Suppressor macrophage (primary cell): Measurements from ENCODE around the gene RIC1.
"Not testable (repeated sequence)": the region's sequence is repeated elsewhere in the genome, so short reads cannot be mapped to it uniquely, and the experiment has no call there.

ENCODE experiments used
- DNase-seq, 4 experiments: peaks; one replicate each; pipeline ENCODE4 v3.0.0-alpha.2; 2020 to 2022
- total RNA-seq, 17 experiments: gene quantifications; one replicate each; lab custom pipeline; 2026; ENCODE audit warnings: mixed read lengths in 6 of 17, inconsistent platforms in 3 of 17; lab: John Stamatoyannopoulos, UW

RIC1 gene
- 51.4 to 93.0 (median 69.8) reads per million in 17 experiments for total RNA-seq

- DNase-seq: peak; percentile 96 to 99 (median 98)
Observed at GRCh38 chr9:5628530-5629311, at the start of gene RIC1. TSS of gene RIC1 (plus strand) at chr9:5629107. CDS start at chr9:5629310, 203 bp downstream.

GRCh38 chr9:5579881-5580280 lies 49.0 kb upstream of the RIC1 start:
- DNase-seq: no peak

GRCh38 chr9:5580650-5581049 lies 48.3 kb upstream of the RIC1 start:
- DNase-seq: no peak

GRCh38 chr9:5581706-5582105 lies 47.2 kb upstream of the RIC1 start:
- DNase-seq: not testable (repeated sequence)

GRCh38 chr9:5582835-5583195 lies 46.1 kb upstream of the RIC1 start:
- no peak for DNase-seq

- peak in 1 of 4 experiments; percentile 22 for DNase-seq
Observed at GRCh38 chr9:5586391-5586802, 42.5 kb upstream of the RIC1 start.

- no peak for DNase-seq
Observed at GRCh38 chr9:5587024-5587423, 41.9 kb upstream of the RIC1 start.

GRCh38 chr9:5592231-5592630 lies 36.7 kb upstream of the RIC1 start:
- DNase-seq: no peak

GRCh38 chr9:5592904-5593303 lies 36.0 kb upstream of the RIC1 start:
- no peak for DNase-seq

GRCh38 chr9:5593904-5594303 lies 35.0 kb upstream of the RIC1 start:
- peak in 3 of 4 experiments; percentile 12 to 59 (median 58) for DNase-seq

- peak; percentile 20 to 54 (median 37) for DNase-seq
Observed at GRCh38 chr9:5596173-5596572, 32.7 kb upstream of the RIC1 start.

GRCh38 chr9:5608298-5609225 lies 20.3 kb upstream of the RIC1 start:
- DNase-seq: peak in 2 of 4 experiments; percentile 16 to 28

GRCh38 chr9:5609226-5609596 lies 19.7 kb upstream of the RIC1 start:
- no peak for DNase-seq

- no peak for DNase-seq
Observed at GRCh38 chr9:5610491-5610890, 18.4 kb upstream of the RIC1 start.

- no peak for DNase-seq
Observed at GRCh38 chr9:5611321-5612184, 17.4 kb upstream of the RIC1 start.

GRCh38 chr9:5612185-5612530 lies 16.7 kb upstream of the RIC1 start:
- DNase-seq: peak in 1 of 4 experiments; percentile 2

- DNase-seq: no peak
Observed at GRCh38 chr9:5614192-5614591, 14.7 kb upstream of the RIC1 start.

GRCh38 chr9:5614985-5615384 lies 13.9 kb upstream of the RIC1 start:
- no peak for DNase-seq

GRCh38 chr9:5617749-5618148 lies 11.2 kb upstream of the RIC1 start:
- peak; percentile 24 to 77 (median 52) for DNase-seq

GRCh38 chr9:5620494-5620893 lies 8.4 kb upstream of the RIC1 start:
- no peak for DNase-seq

- DNase-seq: peak in 3 of 4 experiments; percentile 20 to 53 (median 52)
Observed at GRCh38 chr9:5621327-5621726, 7.6 kb upstream of the RIC1 start.

GRCh38 chr9:5622016-5622415 lies 6.9 kb upstream of the RIC1 start:
- peak in 1 of 4 experiments; percentile 21 for DNase-seq

- DNase-seq: no peak
Observed at GRCh38 chr9:5624655-5625054, 4.3 kb upstream of the RIC1 start.
